Endothelial cell of umbilical vein (primary cell): ENCODE results near the gene CCDC40.

Source experiments
- EZH2 ChIP-seq: IDR thresholded peaks from 2 replicates; pipeline ENCODE4 v1.6.1; 2012; ENCODE audit warnings: borderline replicate concordance, low read depth, mild to moderate bottlenecking, moderate library complexity, low read length, inconsistent platforms; ENCODE audit not compliant: severe bottlenecking
- FOS ChIP-seq: IDR thresholded peaks from 2 replicates; pipeline ENCODE4 v1.6.1; 2011; ENCODE audit warnings: mild to moderate bottlenecking, low read length, moderate library complexity, borderline replicate concordance; ENCODE audit not compliant: insufficient read depth
- JUN ChIP-seq: IDR thresholded peaks from 2 replicates; pipeline ENCODE4 v1.6.1; 2011; ENCODE audit warnings: borderline replicate concordance, low read depth; ENCODE audit not compliant: insufficient read length, insufficient read depth
- MYC ChIP-seq: IDR thresholded peaks from one replicate; pipeline ENCODE4 v1.6.1; 2011; ENCODE audit warnings: mild to moderate bottlenecking, low read depth, low read length
- POLR2A ChIP-seq: IDR thresholded peaks from 2 replicates; pipeline ENCODE4 v1.6.1; 2012; ENCODE audit warnings: low read depth, mild to moderate bottlenecking, control low read depth, low read length
- POLR2AphosphoS5 ChIP-seq: IDR thresholded peaks from 2 replicates; pipeline ENCODE4 v1.6.1; 2012; ENCODE audit warnings: low read depth, mild to moderate bottlenecking, control low read depth, low read length, moderate library complexity; ENCODE audit not compliant: insufficient read depth
- TF ChIP-seq, protein P1 (sequence below), 2 donors: IDR thresholded peaks; 1 replicate in 1 of 2; 2 replicates in 1 of 2; pipeline ENCODE4 v1.5.1; 2011; ENCODE audit warnings: low read length in 2 of 2, mild to moderate bottlenecking in 2 of 2, moderate library complexity in 2 of 2, control low read depth in 1 of 2, inconsistent platforms in 1 of 2, low read depth in 1 of 2; ENCODE audit not compliant: insufficient read depth in 1 of 2; ENCODE audit errors: extremely low read depth in 1 of 2

DNA sequence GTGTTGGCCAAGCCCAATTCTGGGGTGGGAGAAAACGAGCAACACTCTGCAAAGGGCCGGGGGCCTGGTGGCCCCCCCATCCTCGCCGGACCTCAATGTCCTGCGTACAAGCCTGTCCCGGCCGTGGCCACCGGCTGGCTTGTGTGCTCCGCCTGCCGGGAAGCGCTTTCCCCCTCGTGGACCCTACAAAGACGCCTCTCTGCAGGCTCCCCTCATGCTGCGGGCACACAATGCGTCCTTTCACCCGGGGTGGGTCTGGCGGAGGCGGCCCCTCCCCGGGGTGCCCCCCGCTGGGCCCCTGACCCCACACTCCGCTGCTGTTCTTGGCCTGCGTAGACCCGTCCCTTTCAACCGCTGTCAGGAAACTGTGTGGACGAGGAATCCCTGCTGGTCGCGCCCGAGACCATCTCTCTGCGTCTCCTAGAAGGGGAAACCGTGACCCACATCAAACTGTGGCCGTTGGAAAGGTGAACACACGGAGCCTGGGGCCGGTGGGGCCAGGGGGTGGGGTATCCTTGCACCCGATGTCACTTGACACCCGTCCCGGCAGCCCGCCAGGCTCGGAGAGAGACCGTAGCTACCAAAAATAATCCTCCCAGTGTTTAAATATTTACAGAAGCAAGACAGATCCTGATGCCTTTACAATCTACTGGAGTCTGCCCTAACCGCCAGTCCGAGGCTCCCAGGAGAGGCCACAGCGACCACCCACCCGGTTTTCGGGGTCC lies 44.4 kb upstream of the CCDC40 start:
- TF ChIP-seq POLR2AphosphoS5 = no peak
- no peak for TF ChIP-seq MYC
- TF ChIP-seq, protein P1, sequence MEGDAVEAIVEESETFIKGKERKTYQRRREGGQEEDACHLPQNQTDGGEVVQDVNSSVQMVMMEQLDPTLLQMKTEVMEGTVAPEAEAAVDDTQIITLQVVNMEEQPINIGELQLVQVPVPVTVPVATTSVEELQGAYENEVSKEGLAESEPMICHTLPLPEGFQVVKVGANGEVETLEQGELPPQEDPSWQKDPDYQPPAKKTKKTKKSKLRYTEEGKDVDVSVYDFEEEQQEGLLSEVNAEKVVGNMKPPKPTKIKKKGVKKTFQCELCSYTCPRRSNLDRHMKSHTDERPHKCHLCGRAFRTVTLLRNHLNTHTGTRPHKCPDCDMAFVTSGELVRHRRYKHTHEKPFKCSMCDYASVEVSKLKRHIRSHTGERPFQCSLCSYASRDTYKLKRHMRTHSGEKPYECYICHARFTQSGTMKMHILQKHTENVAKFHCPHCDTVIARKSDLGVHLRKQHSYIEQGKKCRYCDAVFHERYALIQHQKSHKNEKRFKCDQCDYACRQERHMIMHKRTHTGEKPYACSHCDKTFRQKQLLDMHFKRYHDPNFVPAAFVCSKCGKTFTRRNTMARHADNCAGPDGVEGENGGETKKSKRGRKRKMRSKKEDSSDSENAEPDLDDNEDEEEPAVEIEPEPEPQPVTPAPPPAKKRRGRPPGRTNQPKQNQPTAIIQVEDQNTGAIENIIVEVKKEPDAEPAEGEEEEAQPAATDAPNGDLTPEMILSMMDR (IDR thresholded peaks at IDR 0.05; ENCODE audit: extremely low read depth in 1 of 2, insufficient read depth in 1 of 2, low read depth in 1 of 2, low read length in 2 of 2) = no peak
- TF ChIP-seq JUN = no peak
- TF ChIP-seq EZH2 = no peak
- TF ChIP-seq POLR2A = no peak
- TF ChIP-seq FOS = no peak
